T-helper 1 cell (primary cell): ENCODE data around the gene HNMT.
"Not testable (repeated sequence)": the region's sequence is repeated elsewhere in the genome, so short reads cannot be mapped to it uniquely, and the experiment has no call there.

Experiments
- DNase-seq, 5 donors: peaks; one replicate each; pipeline ENCODE4 v3.0.0-alpha.2; 2012 to 2020

HNMT gene

GRCh38 chr2:137946227-137946626 lies 18.0 kb upstream of the HNMT start:
- no peak for DNase-seq

DNA sequence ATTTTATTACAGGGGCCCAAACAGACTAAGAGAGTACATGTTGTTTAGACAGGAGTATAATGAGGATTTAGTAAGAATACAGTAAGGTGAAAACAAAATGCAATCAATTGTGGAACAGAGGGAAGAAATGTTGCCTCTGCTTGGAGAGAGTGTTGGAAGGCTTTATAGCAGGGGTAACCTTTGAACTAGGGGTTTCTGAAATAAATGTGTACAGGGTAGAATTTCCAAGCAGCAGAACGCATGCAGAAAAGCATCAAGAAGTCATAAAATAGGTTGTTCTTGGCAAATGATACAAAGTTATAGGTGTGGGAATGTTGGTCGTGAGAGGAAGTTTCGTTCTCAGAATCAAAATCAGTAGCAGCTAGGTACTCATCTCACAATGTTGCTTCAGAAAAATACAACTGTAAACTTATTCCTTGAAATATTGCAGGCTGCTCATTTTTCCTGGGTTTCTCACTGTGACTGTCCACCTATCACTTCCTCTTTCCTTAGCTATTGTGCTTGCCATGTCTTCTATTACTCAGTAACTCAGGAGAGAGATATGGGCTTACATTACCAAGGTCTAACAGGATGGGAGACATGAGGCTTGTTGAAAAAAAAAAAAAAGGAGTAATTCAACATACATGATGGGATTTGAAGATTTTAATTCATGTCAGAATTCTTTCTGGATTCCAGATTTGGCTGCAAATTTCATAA lies 17.1 kb upstream of the HNMT start:
- no peak for DNase-seq

GRCh38 chr2:137947728-137948336 lies 16.4 kb upstream of the HNMT start:
- DNase-seq = peak in 1 of 5 donors; percentile 11

DNA sequence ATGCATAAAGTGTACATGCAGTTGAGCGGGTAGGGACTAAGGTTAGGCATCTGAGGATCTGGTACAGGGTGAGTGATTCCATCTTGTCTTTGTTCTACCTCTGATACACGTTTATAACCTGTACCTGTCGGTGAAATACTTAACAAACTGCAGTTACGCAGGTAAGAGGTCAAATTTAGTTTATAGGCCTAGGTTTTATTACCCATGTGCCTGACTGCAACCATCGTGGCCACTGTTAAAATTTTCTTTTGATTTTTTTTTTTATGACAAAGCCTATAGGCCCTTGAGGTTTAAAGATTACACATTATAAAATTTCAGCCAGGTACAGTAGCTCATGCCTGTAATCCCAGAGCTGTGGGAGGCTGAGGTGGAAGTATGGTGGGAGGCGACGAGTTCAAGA lies 15.4 kb upstream of the HNMT start:
- no peak for DNase-seq

DNA sequence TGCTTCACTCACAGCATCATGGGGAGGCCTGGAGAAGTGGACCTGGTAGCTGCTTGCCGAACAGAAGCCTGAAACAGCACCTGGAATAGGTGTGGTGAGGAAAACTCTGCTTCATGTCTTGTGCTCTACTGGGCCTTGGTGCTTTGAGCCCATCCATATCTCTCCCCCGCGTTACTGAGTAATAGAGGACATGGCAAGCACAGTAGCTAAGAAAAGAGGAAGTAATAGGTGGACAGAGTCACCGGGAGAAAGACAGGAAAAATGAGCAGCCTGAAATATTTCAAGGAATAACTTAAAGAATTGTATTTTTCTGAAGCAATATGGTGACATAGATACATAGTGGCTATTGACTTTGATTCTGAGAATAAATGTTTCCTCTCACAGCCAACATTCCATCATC lies 14.0 kb upstream of the HNMT start:
- DNase-seq = no peak

GRCh38 chr2:137951586-137951985 lies 12.7 kb upstream of the HNMT start:
- DNase-seq = no peak

GRCh38 chr2:137952586-137953129 lies 11.6 kb upstream of the HNMT start:
- no peak for DNase-seq

GRCh38 chr2:137955536-137955935 lies 8.7 kb upstream of the HNMT start:
- no peak for DNase-seq

DNA sequence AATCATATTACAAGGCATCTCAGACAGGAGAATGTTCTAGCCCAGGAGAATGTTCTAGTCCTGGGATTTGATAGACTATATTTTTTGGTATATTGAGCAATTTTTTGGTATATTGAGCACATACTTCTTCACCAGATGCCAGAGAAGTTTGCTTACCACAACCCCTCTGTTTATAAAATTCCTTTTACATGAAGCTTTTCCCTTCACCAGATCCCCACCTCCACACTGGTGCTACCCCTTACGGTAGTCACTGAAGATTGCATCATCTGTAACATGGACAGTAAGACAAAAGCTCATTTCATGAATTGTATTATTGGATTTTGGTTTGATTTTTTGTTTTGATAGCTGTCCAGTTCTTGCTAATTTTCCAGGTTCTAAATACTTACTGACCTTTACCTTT lies 7.2 kb upstream of the HNMT start:
- DNase-seq = no peak

- DNase-seq = no peak
Observed at GRCh38 chr2:137959166-137959565, 5.1 kb upstream of the HNMT start.

DNA sequence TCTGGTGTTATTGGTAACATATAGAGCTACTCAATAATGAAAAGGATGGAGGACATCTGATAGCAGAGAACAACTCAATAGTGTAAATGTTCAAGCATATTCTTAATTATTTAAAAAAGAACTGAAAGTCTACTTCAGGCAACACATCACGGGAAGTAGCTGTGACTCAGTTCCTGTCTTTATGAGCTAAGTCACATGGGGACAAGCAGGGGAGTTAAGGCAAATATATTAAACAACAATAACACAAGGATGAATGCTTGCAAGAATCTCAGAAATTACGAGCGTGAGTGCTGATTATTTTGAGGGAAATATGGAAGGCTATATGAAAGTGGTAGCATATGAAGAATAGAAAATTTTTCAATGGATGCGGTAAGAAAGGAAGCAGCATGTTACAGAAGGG lies 4.0 kb upstream of the HNMT start:
- DNase-seq = no peak

DNA sequence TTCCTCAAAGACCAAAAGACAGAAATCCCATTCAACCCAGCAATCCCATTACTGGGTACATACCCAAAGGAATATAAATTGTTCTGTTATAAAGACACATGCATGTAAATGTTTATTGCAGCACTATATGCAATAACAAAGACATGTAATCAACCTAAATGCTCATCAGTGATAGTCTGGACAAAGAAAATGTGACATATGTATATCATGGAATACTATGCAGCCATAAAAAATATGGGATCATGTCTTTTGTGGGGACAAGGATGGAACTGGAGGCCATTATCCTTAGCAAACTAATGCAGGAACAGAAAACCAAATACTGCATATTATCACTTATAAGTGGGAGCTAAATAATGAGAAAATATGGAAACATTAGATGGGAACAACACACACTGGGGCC lies 2.7 kb upstream of the HNMT start:
- no peak for DNase-seq

- no peak for DNase-seq
Observed at GRCh38 chr2:137963535-137964065, 673 bp upstream of the HNMT start.

DNA sequence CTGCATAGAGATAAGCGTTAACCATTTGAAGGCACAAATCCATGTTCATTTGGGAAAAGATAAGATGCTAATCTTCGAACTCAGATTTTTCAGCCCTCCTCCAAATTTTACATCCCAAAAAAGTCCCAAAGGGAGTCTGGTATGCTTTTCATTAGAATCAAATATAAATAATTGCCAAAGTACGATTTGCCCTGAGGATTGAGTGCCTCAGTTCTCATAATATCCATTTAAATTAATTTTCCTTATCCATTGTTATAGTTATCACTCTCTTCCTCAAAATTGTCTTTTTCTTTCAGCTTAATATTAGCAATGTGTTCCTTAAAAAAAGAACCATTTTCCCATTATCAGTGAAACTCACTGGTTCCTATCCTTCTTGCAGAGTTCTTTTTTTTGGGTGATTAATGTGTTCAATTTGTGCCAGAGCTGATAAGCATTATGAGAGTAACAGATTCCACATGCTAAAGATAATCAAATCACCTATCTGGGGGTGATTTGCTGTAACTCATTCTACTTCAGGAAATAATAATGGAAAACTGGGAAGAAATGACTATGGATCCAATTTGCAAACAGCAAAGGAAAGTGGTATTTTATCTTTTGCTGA lies 686 bp downstream of the HNMT start:
- DNase-seq = no peak

DNA sequence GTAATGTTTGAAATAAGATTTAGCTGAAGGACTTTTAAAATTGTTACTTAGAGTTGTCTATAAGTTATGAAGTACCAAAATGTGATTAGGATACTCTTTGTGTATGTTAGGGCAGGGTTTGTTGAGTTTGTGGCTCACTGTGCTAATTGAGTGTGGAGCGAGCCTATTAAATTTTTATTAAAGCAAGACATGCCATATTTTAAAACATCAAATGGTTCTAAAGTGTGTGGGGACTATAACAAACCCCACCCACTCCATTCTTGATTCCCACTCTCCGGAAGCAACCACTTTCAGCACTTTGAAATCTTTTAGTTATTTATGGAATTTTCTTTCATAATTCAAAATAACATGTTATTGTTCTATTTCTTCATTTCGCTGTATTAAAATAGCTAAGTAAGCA lies 1.8 kb downstream of the HNMT start:
- DNase-seq = no peak

DNA sequence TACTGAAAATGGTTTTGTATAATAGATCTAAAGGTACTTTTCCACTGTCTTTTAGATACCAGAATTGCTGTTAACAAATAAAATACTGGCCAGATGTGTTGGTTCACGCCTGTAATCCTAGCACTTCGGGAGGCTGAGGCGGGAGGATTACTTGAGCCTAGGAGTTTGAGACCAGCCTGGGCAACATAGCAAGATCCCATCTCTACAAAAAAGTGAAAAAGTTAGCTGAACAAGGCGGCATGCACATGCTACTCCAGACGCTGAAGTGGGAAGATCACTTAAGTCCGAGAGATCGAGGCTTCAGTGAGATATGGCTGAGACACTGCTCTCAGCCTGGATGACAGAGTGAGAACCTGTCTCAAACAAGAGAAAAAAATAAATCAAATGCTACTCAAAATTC lies 2.8 kb downstream of the HNMT start:
- DNase-seq = no peak

- DNase-seq = no peak
Observed at GRCh38 chr2:137968477-137969417, 4.5 kb downstream of the HNMT start.

DNA sequence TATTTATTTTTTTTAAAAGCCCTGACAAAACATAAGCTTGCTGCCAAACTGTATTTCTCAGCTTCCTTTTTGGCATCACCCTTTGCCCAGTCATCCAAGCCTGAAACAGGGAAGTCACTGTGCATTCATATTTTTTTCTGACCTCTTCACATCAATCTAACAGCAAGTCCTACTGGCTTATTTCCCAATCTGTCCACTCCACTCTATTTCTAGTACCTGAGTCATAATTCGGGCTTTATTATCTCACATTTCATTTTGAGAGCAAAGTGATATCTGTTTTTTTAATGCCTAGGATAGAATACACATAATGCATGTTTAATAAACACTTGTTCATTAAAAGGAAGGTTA lies 5.1 kb downstream of the HNMT start:
- no peak for DNase-seq

DNA sequence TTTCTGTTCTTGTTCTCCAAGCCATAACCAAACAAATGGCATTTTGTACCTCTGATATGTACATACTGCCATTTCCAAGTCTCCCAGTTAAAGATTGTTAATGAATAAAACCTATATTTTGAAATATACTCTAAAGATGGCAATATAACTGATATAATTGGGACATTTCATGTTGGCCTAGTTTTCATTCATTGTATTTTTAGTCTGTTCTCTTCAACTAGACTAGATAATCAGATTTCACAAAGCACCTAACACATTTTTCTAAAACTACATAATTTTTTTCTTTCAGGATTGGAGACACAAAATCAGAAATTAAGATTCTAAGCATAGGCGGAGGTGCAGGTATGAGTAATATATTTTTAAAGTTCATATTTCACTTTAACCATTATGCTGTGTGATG lies 5.6 kb downstream of the HNMT start:
- DNase-seq = no peak

DNA sequence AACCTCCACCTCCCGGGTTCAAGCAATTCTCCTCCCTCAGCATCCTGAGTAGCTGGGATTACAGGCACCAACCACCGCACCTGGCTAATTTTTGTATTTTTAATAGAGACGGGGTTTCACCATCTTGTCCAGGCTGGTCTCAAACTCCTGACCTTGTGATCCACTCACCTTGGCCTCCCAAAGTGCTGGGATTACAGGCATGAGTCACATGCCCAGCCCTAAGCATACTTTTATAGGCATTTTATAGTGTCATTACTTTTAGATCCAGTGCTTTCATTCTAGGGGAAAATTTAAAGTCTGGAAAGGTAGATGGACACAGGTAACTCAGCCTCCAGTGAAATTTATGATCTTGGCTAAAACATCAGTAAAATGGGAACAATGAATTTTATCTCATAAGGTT lies 7.0 kb downstream of the HNMT start:
- DNase-seq = not testable (repeated sequence)

- DNase-seq = no peak
Observed at GRCh38 chr2:137973280-137973679, 9.0 kb downstream of the HNMT start.

GRCh38 chr2:137975280-137976271 lies 11.3 kb downstream of the HNMT start:
- DNase-seq = no peak
